Vagina (tissue), 2 donors: Measurements from ENCODE around the gene FAM163B. TPM values are rescaled to one million over a fixed set of nuclear protein-coding genes. Genes with fewer than 3 reads are reported as not detected.

Source experiments
- DNase-seq, 2 donors: peaks; one replicate each; pipeline ENCODE4 v3.0.0-alpha.2; 2017; ENCODE audit errors: extremely low spot score in 2 of 2
- H3K27ac ChIP-seq: fragments of 200-600 bp; sonication (generic); one replicate; pipeline ENCODE4 v1.5.1; 2019
- H3K27me3 ChIP-seq: fragments of 200-600 bp; sonication (generic); one replicate; pipeline ENCODE4 v1.5.1; 2019
- H3K36me3 ChIP-seq, 2 donors: fragments of 200-600 bp; sonication (generic); one replicate each; pipeline ENCODE4 v1.5.1; 2017 to 2019
- H3K4me1 ChIP-seq: fragments of 200-600 bp; sonication (generic); one replicate; pipeline ENCODE4 v1.5.1; 2019
- H3K4me3 ChIP-seq, 2 donors: fragments of 200-600 bp; sonication (generic); 1 replicate in 1 of 2; 2 replicates in 1 of 2; pipeline ENCODE4 v1.5.1; 2016 to 2019
- H3K9me3 ChIP-seq: fragments of 200-600 bp; sonication (generic); one replicate; pipeline ENCODE4 v1.5.1; 2019
- POLR2A ChIP-seq, 2 donors: fragments of 450-650 bp; IDR thresholded peaks; one replicate each; pipeline ENCODE4 v1.6.1; 2017; ENCODE audit warnings: antibody characterized with exemption in 2 of 2, mild to moderate bottlenecking in 2 of 2, moderate library complexity in 2 of 2
- POLR2AphosphoS5 ChIP-seq, 2 donors: sonication (generic); formaldehyde crosslinking; IDR thresholded peaks; one replicate each; pipeline ENCODE4 v1.9.0; 2017; ENCODE audit warnings: antibody characterized with exemption in 2 of 2, mild to moderate bottlenecking in 2 of 2, low read depth in 1 of 2; ENCODE audit not compliant: insufficient read depth in 1 of 2
- intact Hi-C: fragments of 100-400 bp; cut with DNase I; formaldehyde crosslinking; loops from one replicate; pipeline ENCODE4 v1.15.1; 2023
- total RNA-seq: library from RNA; depleted of rRNA; stranded (reverse); fragments of >200 nt; gene quantifications from one replicate; pipeline ENCODE4 v1.2.3, GENCODE V29; 2016
- TF ChIP-seq, protein P1 (sequence below), 3 experiments: fragments of 450-650 bp in 2 of 3; fragments of 200-600 bp in 1 of 3; sonication (generic) in 1 of 3; IDR thresholded peaks; one replicate each; pipeline ENCODE4 v1.5.1; 2017 to 2019; ENCODE audit warnings: antibody characterized with exemption in 3 of 3, mild to moderate bottlenecking in 2 of 3, moderate library complexity in 2 of 3

FAM163B gene
- total RNA-seq, 1 donor from 2014 or later, result not detected

DNA sequence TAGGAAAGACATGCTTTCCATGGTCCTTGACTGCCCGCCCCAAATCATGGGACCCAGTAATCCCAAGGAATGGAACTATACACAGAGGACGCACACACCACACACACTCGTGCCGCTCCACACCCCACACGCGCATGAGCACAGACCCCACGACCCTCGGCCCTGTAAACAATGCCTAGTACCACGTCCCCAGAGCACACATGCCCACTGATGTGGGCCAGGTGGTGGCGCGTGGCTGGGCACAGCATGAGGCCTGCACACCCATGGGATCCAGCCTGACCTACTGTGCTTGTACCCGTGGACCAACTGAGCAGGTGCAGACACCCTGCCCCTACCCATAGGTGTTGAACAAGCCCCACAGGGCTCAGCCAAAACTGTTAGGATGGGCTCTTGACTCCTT, 27.7 kb upstream of the FAM163B start:
- H3K27me3 ChIP-seq, result no peaks in the 10 kb centered on the region
- no peak overlapping the region for H3K27ac ChIP-seq
- intact Hi-C loops, result no loop called here
- DNase-seq, result no peak
- no peaks in the 10 kb centered on the region for H3K9me3 ChIP-seq
- no peaks in the 10 kb centered on the region for H3K36me3 ChIP-seq
- no peaks in the 10 kb centered on the region for H3K4me1 ChIP-seq
- H3K4me3 ChIP-seq, result no peak overlapping the region
- TF ChIP-seq POLR2A (IDR thresholded peaks at IDR 0.05) (no peak), POLR2AphosphoS5 (IDR thresholded peaks at IDR 0.05; ENCODE audit: insufficient read depth in 1 of 2, low read depth in 1 of 2) (no peak)
- TF ChIP-seq, protein P1, sequence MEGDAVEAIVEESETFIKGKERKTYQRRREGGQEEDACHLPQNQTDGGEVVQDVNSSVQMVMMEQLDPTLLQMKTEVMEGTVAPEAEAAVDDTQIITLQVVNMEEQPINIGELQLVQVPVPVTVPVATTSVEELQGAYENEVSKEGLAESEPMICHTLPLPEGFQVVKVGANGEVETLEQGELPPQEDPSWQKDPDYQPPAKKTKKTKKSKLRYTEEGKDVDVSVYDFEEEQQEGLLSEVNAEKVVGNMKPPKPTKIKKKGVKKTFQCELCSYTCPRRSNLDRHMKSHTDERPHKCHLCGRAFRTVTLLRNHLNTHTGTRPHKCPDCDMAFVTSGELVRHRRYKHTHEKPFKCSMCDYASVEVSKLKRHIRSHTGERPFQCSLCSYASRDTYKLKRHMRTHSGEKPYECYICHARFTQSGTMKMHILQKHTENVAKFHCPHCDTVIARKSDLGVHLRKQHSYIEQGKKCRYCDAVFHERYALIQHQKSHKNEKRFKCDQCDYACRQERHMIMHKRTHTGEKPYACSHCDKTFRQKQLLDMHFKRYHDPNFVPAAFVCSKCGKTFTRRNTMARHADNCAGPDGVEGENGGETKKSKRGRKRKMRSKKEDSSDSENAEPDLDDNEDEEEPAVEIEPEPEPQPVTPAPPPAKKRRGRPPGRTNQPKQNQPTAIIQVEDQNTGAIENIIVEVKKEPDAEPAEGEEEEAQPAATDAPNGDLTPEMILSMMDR (IDR thresholded peaks at IDR 0.05), result no peak

DNA sequence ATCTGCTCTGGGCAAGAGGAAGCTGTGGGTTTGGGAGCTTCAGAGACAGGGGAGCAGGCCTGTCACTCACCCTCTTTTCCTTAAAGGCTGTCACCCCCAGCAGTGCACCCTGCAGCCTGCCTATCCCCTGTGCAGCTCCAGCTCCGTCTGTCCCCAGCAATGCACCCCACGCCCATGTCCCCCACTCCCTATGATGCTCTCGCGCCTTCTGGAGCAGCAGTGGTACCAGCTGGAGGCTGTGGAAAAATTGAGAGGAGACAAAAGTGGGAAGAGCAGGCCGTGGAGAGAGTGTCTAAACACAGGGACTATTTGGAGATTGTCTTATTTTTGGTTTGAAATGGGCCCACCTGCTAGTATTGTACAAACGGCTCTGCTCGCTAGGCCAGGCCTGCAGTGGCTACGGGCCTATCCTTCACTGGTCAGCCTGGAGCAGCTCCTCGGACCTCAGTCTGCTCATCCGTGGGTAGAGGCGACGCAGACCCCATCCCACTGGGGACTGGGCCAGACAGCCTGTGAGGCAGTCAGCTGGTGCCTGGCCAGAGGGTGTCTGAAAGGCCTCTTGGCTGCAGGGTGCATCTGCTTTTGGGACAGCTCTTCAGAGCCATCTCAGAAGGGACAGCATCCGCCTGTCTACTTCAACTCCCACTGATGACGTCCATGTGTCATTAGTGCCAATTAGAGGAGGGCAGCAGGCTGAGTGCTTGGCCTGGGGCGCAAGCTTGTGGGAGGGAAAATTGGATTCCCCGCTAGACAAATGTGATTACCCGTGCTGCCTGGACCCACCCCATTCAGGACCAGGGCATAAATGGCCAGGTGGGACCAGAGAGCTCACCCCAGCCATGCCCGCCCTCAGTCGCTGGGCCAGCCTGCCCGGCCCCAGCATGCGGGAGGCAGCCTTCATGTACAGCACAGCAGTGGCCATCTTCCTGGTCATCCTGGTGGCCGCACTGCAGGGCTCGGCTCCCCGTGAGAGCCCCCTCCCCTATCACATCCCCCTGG, 26.6 kb upstream of the FAM163B start, which contains the start of gene DBH:
DBH (plus strand) TSS at position 831 of the 999 bp plus-strand sequence; CDS start at position 840, 9 bp downstream.
- TF ChIP-seq, protein P1 (IDR thresholded peaks at IDR 0.05), result no peak
- no peak for TF ChIP-seq POLR2A (IDR thresholded peaks at IDR 0.05)
- no peak for TF ChIP-seq POLR2AphosphoS5 (IDR thresholded peaks at IDR 0.05; ENCODE audit: insufficient read depth in 1 of 2, low read depth in 1 of 2)
- Histone ChIP-seq H3K27me3 (no peaks in the 10 kb centered on the region), H3K9me3 (no peaks in the 10 kb centered on the region), H3K4me1 (no peaks in the 10 kb centered on the region), H3K36me3 (no peaks in the 10 kb centered on the region), H3K4me3 (no peak within 1 kb of the TSS), H3K27ac (no peak within 1 kb of the TSS)
- intact Hi-C loops, result no loop called here
- DNase-seq, result no peak

DNA sequence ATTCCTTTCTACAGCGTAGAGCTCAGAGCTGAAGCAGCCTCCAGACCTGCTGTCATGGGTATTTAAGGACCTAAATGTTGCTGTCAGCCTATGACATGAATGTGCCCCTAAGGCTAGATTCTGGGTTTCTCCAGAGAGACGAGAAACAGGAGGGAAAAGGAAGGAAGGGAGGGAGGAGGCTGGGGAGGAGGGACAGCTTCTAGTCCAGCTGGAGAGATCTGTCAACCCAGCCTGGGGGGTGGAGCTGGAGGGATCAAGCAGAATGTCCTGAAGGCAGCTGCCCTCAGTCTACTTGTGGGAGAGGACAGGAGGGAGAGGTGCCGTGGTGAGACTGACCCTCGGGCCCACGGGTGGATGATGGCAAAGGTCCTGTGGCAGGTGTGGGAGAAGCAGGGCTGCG, 25.9 kb upstream of the FAM163B start:
- TF ChIP-seq POLR2A (IDR thresholded peaks at IDR 0.05) (no peak), POLR2AphosphoS5 (IDR thresholded peaks at IDR 0.05; ENCODE audit: insufficient read depth in 1 of 2, low read depth in 1 of 2) (no peak)
- TF ChIP-seq, protein P1 (IDR thresholded peaks at IDR 0.05), result no peak
- intact Hi-C loops, result no loop called here
- H3K4me1 ChIP-seq, result no peaks in the 10 kb centered on the region
- no peak overlapping the region for H3K27ac ChIP-seq
- no peak for DNase-seq
- H3K9me3 ChIP-seq, result no peaks in the 10 kb centered on the region
- no peaks in the 10 kb centered on the region for H3K27me3 ChIP-seq
- H3K36me3 ChIP-seq, result no peaks in the 10 kb centered on the region
- no peak overlapping the region for H3K4me3 ChIP-seq

DNA sequence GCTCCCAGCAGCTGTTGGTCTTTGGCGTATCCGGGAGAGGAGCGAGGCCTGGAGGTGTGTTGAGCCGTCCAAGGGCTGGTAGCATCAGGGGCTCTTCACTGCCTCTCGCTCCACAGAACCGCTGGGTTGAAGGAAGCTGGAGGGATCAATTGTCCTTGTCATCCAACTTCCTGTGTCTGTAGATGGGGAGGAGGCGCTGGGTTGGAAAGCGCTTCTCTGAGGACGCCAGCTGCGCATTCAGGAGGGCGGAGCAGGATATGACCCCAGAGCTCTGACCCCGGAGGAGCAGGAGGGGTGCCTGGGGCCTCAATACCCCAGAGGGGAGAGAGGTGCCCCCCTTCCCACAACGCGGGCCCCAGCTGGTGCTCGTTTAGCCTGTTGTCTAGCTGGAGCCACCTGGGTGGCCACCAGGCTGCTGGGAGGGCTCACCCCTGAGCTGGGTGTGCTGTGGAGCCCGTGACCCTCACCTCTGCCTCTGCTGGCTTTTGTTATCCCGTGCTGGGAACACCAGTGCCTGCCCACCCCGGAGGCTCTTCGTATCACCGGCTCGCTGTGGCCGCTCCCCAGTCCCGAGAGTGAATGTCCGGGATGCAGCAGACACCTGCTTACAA, 25.0 kb upstream of the FAM163B start:
- H3K36me3 ChIP-seq, result no peaks in the 10 kb centered on the region
- intact Hi-C loops, result no loop called here
- DNase-seq, result no peak
- H3K27ac ChIP-seq, result no peak overlapping the region
- H3K9me3 ChIP-seq, result no peaks in the 10 kb centered on the region
- H3K4me1 ChIP-seq, result no peaks in the 10 kb centered on the region
- no peak for TF ChIP-seq POLR2AphosphoS5 (IDR thresholded peaks at IDR 0.05; ENCODE audit: insufficient read depth in 1 of 2, low read depth in 1 of 2)
- TF ChIP-seq, protein P1 (IDR thresholded peaks at IDR 0.05), result no peak
- TF ChIP-seq POLR2A (IDR thresholded peaks at IDR 0.05), result no peak
- no peak overlapping the region for H3K4me3 ChIP-seq
- H3K27me3 ChIP-seq, result no peaks in the 10 kb centered on the region
